Endothelial cell of umbilical vein (primary cell): Measurements from ENCODE around the gene SRL. TPM values are rescaled to one million over a fixed set of nuclear protein-coding genes. Genes with fewer than 3 reads are reported as not detected.
A peak's percentile ranks its signal among the peaks of the same experiment; 100 is the strongest.

Experiments
- BruUV-seq: library from RNA; stranded (reverse); fragments of 400-500 nt; replicated peaks from 2 replicates; lab custom pipeline; 2021; lab: Mats Ljungman, UMichigan
- CTCF ChIA-PET: fragments of 300-600, 350-600 bp; sonication (Branson Sonifier 250); formaldehyde crosslinking; loops from one replicate; lab custom pipeline; 2021; ENCODE audit warnings: antibody characterized with exemption, inconsistent platforms; lab: Charles Lee
- POLR2A ChIA-PET: fragments of 300-600, 350-600 bp; sonication (Branson Sonifier 250); formaldehyde crosslinking; loops from one replicate; lab custom pipeline; 2021; ENCODE audit warnings: antibody characterized with exemption, inconsistent platforms; lab: Charles Lee
- DNase-seq: peaks from one replicate; pipeline ENCODE4 v3.0.0-alpha.2; 2011; ENCODE audit warnings: low read depth, low spot score
- FAIRE-seq: peaks from 2 replicates; lab custom pipeline; 2011; peaks lifted over from hg19 to GRCh38; lab: Jason Lieb, UNC
- H2AFZ ChIP-seq: 2 replicates; pipeline ENCODE4 v1.6.0; 2012; ENCODE audit warnings: low read depth, low read length, control low read depth, inconsistent platforms
- H3K27ac ChIP-seq: 2 replicates; pipeline ENCODE4 v1.5.1; 2011; ENCODE audit warnings: low read depth, mild to moderate bottlenecking, control low read depth, low read length, moderate library complexity; ENCODE audit not compliant: insufficient read depth
- H3K27me3 ChIP-seq, 2 experiments: 2 replicates each; pipeline versions ENCODE4 v1.6.0 to v1.6.1; 2011; ENCODE audit warnings: low read length in 2 of 2, mixed read lengths in 1 of 2; ENCODE audit not compliant: control insufficient read depth in 2 of 2, insufficient read depth in 2 of 2
- H3K36me3 ChIP-seq, 2 experiments: 2 replicates in 1 of 2; 3 replicates in 1 of 2; pipeline ENCODE4 v1.5.1; 2011; ENCODE audit warnings: low read length in 2 of 2, mild to moderate bottlenecking in 1 of 2, moderate library complexity in 1 of 2; ENCODE audit not compliant: control insufficient read depth in 2 of 2, insufficient read depth in 2 of 2; ENCODE audit errors: extremely low read depth in 1 of 2
- H3K4me1 ChIP-seq: 3 replicates; pipeline ENCODE4 v1.5.1; 2011; ENCODE audit warnings: mild to moderate bottlenecking, low read length; ENCODE audit not compliant: control insufficient read depth, insufficient read depth; ENCODE audit errors: extremely low read depth
- H3K4me2 ChIP-seq: 2 replicates; pipeline ENCODE4 v1.6.1; 2011; ENCODE audit warnings: low read length, control low read depth, mixed read lengths; ENCODE audit not compliant: insufficient read depth
- H3K4me3 ChIP-seq, 3 experiments: fragments of 200-600 bp in 1 of 3; sonication (generic), shearing (Covaris generic) in 1 of 3; replicated peaks in 1 of 3; 2 replicates each; pipeline ENCODE4 v1.5.1; 2011 to 2016; ENCODE audit warnings: control low read depth in 3 of 3, low read length in 3 of 3, mild to moderate bottlenecking in 2 of 3, inconsistent platforms in 1 of 3, low read depth in 1 of 3, moderate library complexity in 1 of 3; ENCODE audit not compliant: insufficient read depth in 1 of 3
- H3K79me2 ChIP-seq: 2 replicates; pipeline ENCODE4 v1.6.0; 2012; ENCODE audit warnings: low read length, inconsistent platforms; ENCODE audit not compliant: control insufficient read depth, insufficient read depth
- H3K9ac ChIP-seq: replicated peaks from 2 replicates; pipeline ENCODE3; 2011; ENCODE audit warnings: low read length, control low read depth; ENCODE audit not compliant: insufficient read depth; ENCODE audit errors: extremely low read depth
- H3K9me1 ChIP-seq: replicated peaks from 3 replicates; pipeline ENCODE4 v1.6.0; 2011; ENCODE audit warnings: mild to moderate bottlenecking, low read length; ENCODE audit not compliant: control insufficient read depth, insufficient read depth; ENCODE audit errors: extremely low read depth
- H3K9me3 ChIP-seq: replicated peaks from 2 replicates; pipeline ENCODE4 v1.5.1; 2012; ENCODE audit warnings: low read length, inconsistent platforms; ENCODE audit not compliant: control insufficient read depth, insufficient read depth
- H4K20me1 ChIP-seq: replicated peaks from 2 replicates; pipeline ENCODE3; 2011; ENCODE audit warnings: mild to moderate bottlenecking, low read length; ENCODE audit not compliant: control insufficient read depth, insufficient read depth; ENCODE audit errors: extremely low read depth
- CTCF ChIP-seq, 2 donors: IDR thresholded peaks; 1 replicate in 1 of 2; 2 replicates in 1 of 2; pipeline ENCODE4 v1.5.1; 2011; ENCODE audit warnings: low read length in 2 of 2, mild to moderate bottlenecking in 2 of 2, moderate library complexity in 2 of 2, control low read depth in 1 of 2, inconsistent platforms in 1 of 2, low read depth in 1 of 2; ENCODE audit not compliant: insufficient read depth in 1 of 2; ENCODE audit errors: extremely low read depth in 1 of 2
- EZH2 ChIP-seq: IDR thresholded peaks from 2 replicates; pipeline ENCODE4 v1.6.1; 2012; ENCODE audit warnings: borderline replicate concordance, low read depth, mild to moderate bottlenecking, moderate library complexity, low read length, inconsistent platforms; ENCODE audit not compliant: severe bottlenecking
- FOS ChIP-seq: IDR thresholded peaks from 2 replicates; pipeline ENCODE4 v1.6.1; 2011; ENCODE audit warnings: mild to moderate bottlenecking, low read length, moderate library complexity, borderline replicate concordance; ENCODE audit not compliant: insufficient read depth
- JUN ChIP-seq: IDR thresholded peaks from 2 replicates; pipeline ENCODE4 v1.6.1; 2011; ENCODE audit warnings: borderline replicate concordance, low read depth; ENCODE audit not compliant: insufficient read length, insufficient read depth
- MAX ChIP-seq: IDR thresholded peaks from 2 replicates; pipeline ENCODE4 v1.6.1; 2011; ENCODE audit not compliant: insufficient read depth, insufficient read length
- MYC ChIP-seq: IDR thresholded peaks from one replicate; pipeline ENCODE4 v1.6.1; 2011; ENCODE audit warnings: mild to moderate bottlenecking, low read depth, low read length
- POLR2A ChIP-seq: IDR thresholded peaks from 2 replicates; pipeline ENCODE4 v1.6.1; 2012; ENCODE audit warnings: low read depth, mild to moderate bottlenecking, control low read depth, low read length
- dilution Hi-C: fragments of 300-500 bp; cut with MboI; formaldehyde crosslinking; loops from one replicate; pipeline ENCODE4 v1.15.0; 2019; ENCODE audit warnings: low sequenced_read_pairs; ENCODE audit not compliant: extremely low pct_ligation_motif_present
- intact Hi-C: fragments of 100-400 bp; cut with micrococcal nuclease; formaldehyde crosslinking; loops from one replicate; pipeline ENCODE4 v1.10.0; 2022
- polyA plus RNA-seq, 4 experiments: library from polyadenylated mRNA; depleted of rRNA in 3 of 4; stranded (reverse) in 3 of 4; unstranded in 1 of 4; fragments of >200 nt; gene quantifications; 2 replicates each; pipeline versions ENCODE4 v1.2.1 to v1.2.3, GENCODE V29; 2011 to 2012; ENCODE audit warnings: missing spikeins in 1 of 4
- total RNA-seq: library from RNA; stranded (reverse); gene quantifications from 2 replicates; pipeline ENCODE4 v1.2.3, GENCODE V29; 2021

SRL gene
- total and polyA plus RNA-seq, 2 donors (not counting 3 experiments of a cell fraction or from before 2014, with no cell fraction given), result 0.21 to 0.29 TPM

GRCh38 chr16:4261557-4262172 lies 19.8 kb upstream of the SRL start:
- Histone ChIP-seq H3K27ac (no peak overlapping the region), H3K27me3 (no peaks in the 10 kb centered on the region), H3K9ac (no peak overlapping the region), H3K9me3 (no peaks in the 10 kb centered on the region), H3K79me2 (peaks cover 2% of the 10 kb centered on the region), H3K9me1 (no peaks in the 10 kb centered on the region), H3K4me3 (no peak overlapping the region), H2AFZ (no peak overlapping the region), H3K36me3 (no peaks in the 10 kb centered on the region), H4K20me1 (no peaks in the 10 kb centered on the region), H3K4me2 (no peak overlapping the region), H3K4me1 (no peaks in the 10 kb centered on the region)
- intact Hi-C loops (no loop called here), dilution Hi-C loops (no loop called here)
- DNase-seq, result peak; percentile 14
- no peak for TF ChIP-seq MYC
- peak; percentile 77 for TF ChIP-seq CTCF (IDR thresholded peaks at IDR 0.05; ENCODE audit: extremely low read depth in 1 of 2, insufficient read depth in 1 of 2, low read depth in 1 of 2, low read length in 2 of 2)
- BruUV-seq, result no TSS peak
- POLR2A ChIA-PET, result interaction anchor here (0.6 kb wide), 1 partner anchor 143 kb away, joined by 3 read pairs; no protein-coding TSS in a partner anchor
- CTCF ChIA-PET, result interaction anchor here (0.7 to 4.6 kb wide), 14 partner anchors 8 to 279 kb away, joined by 3 to 45 read pairs (median 6); partner anchors contain the start of gene GLIS2
- FAIRE-seq, result no peak

GRCh38 chr16:4260360-4260759 lies 18.5 kb upstream of the SRL start:
- Histone ChIP-seq H3K9me3 (no peaks in the 10 kb centered on the region), H3K9ac (no peak overlapping the region), H3K4me3 (no peak overlapping the region), H3K4me2 (no peak overlapping the region), H3K4me1 (no peaks in the 10 kb centered on the region), H3K27me3 (no peaks in the 10 kb centered on the region), H3K36me3 (no peaks in the 10 kb centered on the region), H2AFZ (no peak overlapping the region), H3K79me2 (no peaks in the 10 kb centered on the region), H3K27ac (no peak overlapping the region), H4K20me1 (no peaks in the 10 kb centered on the region), H3K9me1 (no peaks in the 10 kb centered on the region)
- no peak for FAIRE-seq
- ChIA-PET POLR2A (no interaction called here), CTCF (interaction anchor here (1.1 to 4.6 kb wide), 4 partner anchors 28 to 143 kb away, joined by 3 to 31 read pairs (median 6); no protein-coding TSS in a partner anchor)
- intact Hi-C loops, result no loop called here
- TF ChIP-seq MYC, result no peak
- no peak for TF ChIP-seq JUN
- no peak for TF ChIP-seq EZH2
- no peak for TF ChIP-seq POLR2A
- TF ChIP-seq FOS, result no peak
- TF ChIP-seq CTCF (IDR thresholded peaks at IDR 0.05; ENCODE audit: extremely low read depth in 1 of 2, insufficient read depth in 1 of 2, low read depth in 1 of 2, low read length in 2 of 2), result no peak
- TF ChIP-seq MAX, result no peak
- no peak for DNase-seq
- dilution Hi-C loops, result no loop called here
- no TSS peak for BruUV-seq
